Uterus (tissue), 4 donors: ENCODE results near the gene VSX1. TPM values are rescaled to one million over a fixed set of nuclear protein-coding genes. Genes with fewer than 3 reads are reported as not detected.

Source experiments
- DNase-seq, 2 donors: peaks; one replicate each; pipeline ENCODE4 v3.0.0-alpha.2; 2019 to 2020
- H3K27ac ChIP-seq, 2 donors: fragments of 200-600 bp; sonication (generic); 1 replicate in 1 of 2; 2 replicates in 1 of 2; pipeline ENCODE4 v1.5.1; 2016 to 2018
- H3K27me3 ChIP-seq, 2 donors: fragments of 200-600 bp; sonication (generic); one replicate each; pipeline ENCODE4 v1.5.1; 2018 to 2019; ENCODE audit warnings: control low read depth in 1 of 2
- H3K36me3 ChIP-seq, 2 donors: fragments of 200-600 bp; sonication (generic); one replicate each; pipeline ENCODE4 v1.5.1; 2019; ENCODE audit warnings: control low read depth in 1 of 2
- H3K4me1 ChIP-seq, 2 donors: fragments of 200-600 bp; sonication (generic); one replicate each; pipeline ENCODE4 v1.5.1; 2018 to 2019; ENCODE audit warnings: control low read depth in 1 of 2
- H3K4me3 ChIP-seq, 2 donors: fragments of 200-600 bp; sonication (generic); 1 replicate in 1 of 2; 2 replicates in 1 of 2; pipeline ENCODE4 v1.5.1; 2018 to 2019; ENCODE audit warnings: mild to moderate bottlenecking in 1 of 2
- H3K9me3 ChIP-seq, 2 donors: fragments of 200-600 bp; sonication (generic); one replicate each; pipeline ENCODE4 v1.5.1; 2019; ENCODE audit warnings: control low read depth in 1 of 2
- CTCF ChIP-seq, 4 experiments: fragments of 200-600 bp in 2 of 4; fragments of 450-650 bp in 2 of 4; sonication (generic) in 2 of 4; IDR thresholded peaks; one replicate each; pipeline ENCODE4 v1.5.1; 2016 to 2019; ENCODE audit warnings: antibody characterized with exemption in 4 of 4, mild to moderate bottlenecking in 2 of 4, moderate library complexity in 1 of 4
- POLR2A ChIP-seq, 2 donors: fragments of 450-650 bp; IDR thresholded peaks; one replicate each; pipeline ENCODE4 v1.6.1; 2016; ENCODE audit warnings: antibody characterized with exemption in 2 of 2, mild to moderate bottlenecking in 1 of 2, moderate library complexity in 1 of 2
- intact Hi-C: fragments of 100-400 bp; cut with DNase I; formaldehyde crosslinking; loops from one replicate; pipeline ENCODE4 v1.15.1; 2023; ENCODE audit warnings: low total_unique reads
- total RNA-seq, 4 donors: library from RNA; depleted of rRNA in 3 of 4; stranded (reverse); fragments of >200 nt in 3 of 4; gene quantifications; one replicate each; pipeline versions ENCODE4 v1.1.0 to v1.2.4, GENCODE V29; 2014 to 2023
- donor health status: DM: yes; HTN: yes; CAD: no.

The VSX1 gene
- total RNA-seq, 4 donors from 2014 or later: 0.18 TPM; not detected in 3

- H3K4me3 ChIP-seq: no peak overlapping the region
- peaks cover 31 to 37% of the 10 kb centered on the region in 2 donors for H3K4me1 ChIP-seq
- peak in 1 of 2 donors; percentile 13 for DNase-seq
Observed at GRCh38 chr20:25055711-25056495, 26.0 kb downstream of the VSX1 start.

GRCh38 chr20:25054995-25055629 is 26.8 kb downstream of the VSX1 start:
- TF ChIP-seq CTCF (IDR thresholded peaks at IDR 0.05): no peak
- no peak for TF ChIP-seq POLR2A (IDR thresholded peaks at IDR 0.05)
- Histone ChIP-seq H3K9me3 (no peaks in the 10 kb centered on the region), H3K36me3 (no peaks in the 10 kb centered on the region), H3K27me3 (no peaks in the 10 kb centered on the region), H3K27ac (peak overlapping the region; percentile 90 to 94), H3K4me3 (no peak overlapping the region), H3K4me1 (peaks cover 31 to 37% of the 10 kb centered on the region in 2 donors)
- peak in 1 of 2 donors; percentile 20 for DNase-seq
- intact Hi-C loops: no loop called here

More at GRCh38 chr20:25055711-25056495, 26.0 kb downstream of the VSX1 start:
- peak overlapping the region; percentile 90 to 94 for H3K27ac ChIP-seq
- H3K9me3 ChIP-seq: no peaks in the 10 kb centered on the region
- H3K36me3 ChIP-seq: no peaks in the 10 kb centered on the region
- TF ChIP-seq POLR2A (IDR thresholded peaks at IDR 0.05) (no peak), CTCF (IDR thresholded peaks at IDR 0.05) (no peak)
- no peaks in the 10 kb centered on the region for H3K27me3 ChIP-seq
- intact Hi-C loops: no loop called here

- peak in 1 of 2 donors; percentile 10 for DNase-seq
- H3K27ac ChIP-seq: peak overlapping the region; percentile 90 to 94
- no peak overlapping the region for H3K4me3 ChIP-seq
- intact Hi-C loops: no loop called here
- TF ChIP-seq CTCF (IDR thresholded peaks at IDR 0.05) (no peak), POLR2A (IDR thresholded peaks at IDR 0.05) (no peak)
- H3K4me1 ChIP-seq: peaks cover 31 to 37% of the 10 kb centered on the region in 2 donors
- no peaks in the 10 kb centered on the region for H3K9me3 ChIP-seq
- H3K36me3 ChIP-seq: no peaks in the 10 kb centered on the region
- no peaks in the 10 kb centered on the region for H3K27me3 ChIP-seq
Observed at GRCh38 chr20:25054096-25054820, 27.7 kb downstream of the VSX1 start.

- Histone ChIP-seq H3K4me1 (peaks cover 28 to 37% of the 10 kb centered on the region in 2 donors), H3K9me3 (no peaks in the 10 kb centered on the region), H3K36me3 (no peaks in the 10 kb centered on the region), H3K4me3 (no peak overlapping the region), H3K27me3 (no peaks in the 10 kb centered on the region), H3K27ac (peak overlapping the region; percentile 90 to 94)
- DNase-seq: peak; percentile 70 to 81
- intact Hi-C loops: no loop called here
- no peak for TF ChIP-seq POLR2A (IDR thresholded peaks at IDR 0.05)
- no peak for TF ChIP-seq CTCF (IDR thresholded peaks at IDR 0.05)
Observed at GRCh38 chr20:25053255-25054031, 28.5 kb downstream of the VSX1 start.
